Spleen (tissue), 11 donors: ENCODE data around the gene COPS9. TPM values are rescaled to one million over a fixed set of nuclear protein-coding genes. Genes with fewer than 3 reads are reported as not detected.

Source experiments
- DNase-seq: peaks from one replicate; pipeline ENCODE4 v3.0.0-alpha.2; 2020
- H3K27ac ChIP-seq, 8 donors: fragments of 200-600 bp; sonication (generic) in 7 of 8; 1 replicate in 4 of 8; 2 replicates in 4 of 8; pipeline versions ENCODE4 v1.5.0 to v1.8.0; 2016 to 2021; ENCODE audit warnings: inconsistent platforms in 4 of 8, mild to moderate bottlenecking in 4 of 8, moderate library complexity in 1 of 8
- H3K27me3 ChIP-seq, 7 donors: fragments of 200-600 bp; sonication (generic) in 6 of 7; replicated peaks in 1 of 7; 1 replicate in 4 of 7; 2 replicates in 3 of 7; pipeline versions ENCODE4 v1.5.0 to v1.8.0; 2016 to 2021; ENCODE audit warnings: inconsistent platforms in 3 of 7, mild to moderate bottlenecking in 1 of 7
- H3K36me3 ChIP-seq, 6 donors: fragments of 200-600 bp; sonication (generic) in 5 of 6; 1 replicate in 4 of 6; 2 replicates in 2 of 6; pipeline versions ENCODE4 v1.5.0 to v1.8.0; 2016 to 2021; ENCODE audit warnings: inconsistent platforms in 2 of 6
- H3K4me1 ChIP-seq, 6 donors: fragments of 200-600 bp; sonication (generic) in 5 of 6; 1 replicate in 3 of 6; 2 replicates in 3 of 6; pipeline versions ENCODE4 v1.5.0 to v1.8.0; 2016 to 2021; ENCODE audit warnings: inconsistent platforms in 3 of 6
- H3K4me3 ChIP-seq, 8 donors: fragments of 200-600 bp; sonication (generic) in 7 of 8; 1 replicate in 4 of 8; 2 replicates in 4 of 8; pipeline versions ENCODE4 v1.5.0 to v1.8.0; 2016 to 2021; ENCODE audit warnings: inconsistent platforms in 4 of 8, mild to moderate bottlenecking in 4 of 8, moderate library complexity in 2 of 8
- H3K9me3 ChIP-seq, 8 donors: fragments of 200-600 bp; sonication (generic) in 7 of 8; 1 replicate in 4 of 8; 2 replicates in 4 of 8; pipeline versions ENCODE4 v1.5.0 to v1.8.0; 2016 to 2021; ENCODE audit warnings: inconsistent platforms in 4 of 8
- CTCF ChIP-seq, 11 experiments: fragments of 200-600 bp in 7 of 11; fragments of 450-650 bp in 4 of 11; sonication (generic) in 4 of 11; IDR thresholded peaks in 8 of 11; conservative IDR thresholded peaks in 3 of 11; 1 replicate in 7 of 11; 2 replicates in 4 of 11; pipeline versions ENCODE4 v1.4.0 to v1.8.0; 2016 to 2021; ENCODE audit warnings: antibody characterized with exemption in 11 of 11, inconsistent platforms in 4 of 11, mild to moderate bottlenecking in 1 of 11
- POLR2A ChIP-seq, 3 donors: fragments of 450-650 bp; IDR thresholded peaks; one replicate each; pipeline ENCODE4 v1.5.1; 2017; ENCODE audit warnings: antibody characterized with exemption in 3 of 3, mild to moderate bottlenecking in 1 of 3
- POLR2AphosphoS5 ChIP-seq, 3 donors: sonication (generic); formaldehyde crosslinking; IDR thresholded peaks; one replicate each; pipeline ENCODE4 v1.5.1; 2017; ENCODE audit warnings: antibody characterized with exemption in 3 of 3
- WGBS, 5 donors: extraction: QIAGEN DNeasy Blood & Tissue Kit in 3 of 5; methylation state at CpG; one replicate each; pipeline versions ENCODE4 v1.1.5 to v1.1.7; 2013 to 2018; 5-methylcytosine and 5-hydroxymethylcytosine counted together
- intact Hi-C: fragments of 100-400 bp; cut with DNase I; formaldehyde crosslinking; loops from one replicate; pipeline ENCODE4 v1.15.0; 2023; ENCODE audit warnings: low total_unique reads
- polyA plus RNA-seq, 3 donors: library from polyadenylated mRNA; stranded (reverse); fragments of 200-250 nt; gene quantifications; one replicate each; pipeline ENCODE4 v1.2.1, GENCODE V29; 2013
- total RNA-seq, 7 donors: library from RNA; depleted of rRNA in 3 of 7; stranded (reverse); fragments of >200 nt in 3 of 7; fragmentation: NEBNext Ultra II Directional in 4 of 7; extraction: Animal tissue kit (Norgen Biotek cat#: 25700) in 4 of 7; gene quantifications; one replicate each; pipeline versions ENCODE4 v1.1.0 to v1.2.1, GENCODE V29; 2016 to 2021
- donor health status: healthy with polysubstance abuse.
- donor health status: DM: no; HTN: no; CAD: no; lungs with moderate emphysema.
- donor health status: DM: no; HTN: no; CAD: no.
- donor health status: Bipolar disorder and iron deficiency.
- donor health status: healthy.
- donor health status: DM: no; HTN: no; CAD: no.
- donor health status: DM: yes; HTN: yes; CAD: no.

The COPS9 gene
- total and polyA plus RNA-seq, 10 donors: 74.7 to 441 (median 95.0) TPM

GRCh38 chr2:240138254-240138984 is 2.3 kb upstream of the COPS9 start:
- Histone ChIP-seq H3K36me3 (peaks cover 0 to 9% (median 4%) of the 10 kb centered on the region in 6 donors), H3K27ac (no peak overlapping the region), H3K4me3 (peak overlapping the region in 1 of 8 donors; percentile 98), H3K9me3 (no peaks in the 10 kb centered on the region), H3K4me1 (peaks cover 16 to 36% (median 27%) of the 10 kb centered on the region in 6 donors), H3K27me3 (peaks cover 0 to 24% (median 0%) of the 10 kb centered on the region in 7 donors)
- WGBS, 5 donors: 64 to 83% (median 77%) methylated on average over 4 to 9 of the region's 9 CpGs
- TF ChIP-seq POLR2AphosphoS5 (IDR thresholded peaks at IDR 0.05) (no peak), POLR2A (IDR thresholded peaks at IDR 0.05) (no peak)
- intact Hi-C loops: no loop called here
- DNase-seq: peak; percentile 59

GRCh38 chr2:240137596-240138253 is 1.6 kb upstream of the COPS9 start:
- peaks cover 0 to 17% (median 0%) of the 10 kb centered on the region in 7 donors for H3K27me3 ChIP-seq
- H3K4me3 ChIP-seq: peak overlapping the region in 1 of 8 donors; percentile 98
- 89 to 93% (median 90%) methylated on average over 19 of the region's 19 CpGs for WGBS, 5 donors
- peak; percentile 77 for DNase-seq
- H3K36me3 ChIP-seq: peaks cover 0 to 15% (median 10%) of the 10 kb centered on the region in 6 donors
- no peak overlapping the region for H3K27ac ChIP-seq
- no peaks in the 10 kb centered on the region for H3K9me3 ChIP-seq
- intact Hi-C loops: no loop called here
- peaks cover 16 to 35% (median 26%) of the 10 kb centered on the region in 6 donors for H3K4me1 ChIP-seq
- TF ChIP-seq CTCF (IDR thresholded peaks at IDR 0.05 in 8 of 11, conservative IDR thresholded peaks at IDR 0.05 in 3 of 11): no peak
- TF ChIP-seq POLR2AphosphoS5 (IDR thresholded peaks at IDR 0.05): no peak
- no peak for TF ChIP-seq POLR2A (IDR thresholded peaks at IDR 0.05)

- 27 to 34% (median 30%) methylated on average over 36 of the region's 36 CpGs for WGBS, 5 donors
- intact Hi-C loops: no loop called here
- H3K27me3 ChIP-seq: peaks cover 0 to 12% (median 0%) of the 10 kb centered on the region in 7 donors
- peaks cover 0 to 25% (median 19%) of the 10 kb centered on the region in 6 donors for H3K36me3 ChIP-seq
- H3K9me3 ChIP-seq: no peaks in the 10 kb centered on the region
- H3K4me1 ChIP-seq: peaks cover 16 to 35% (median 26%) of the 10 kb centered on the region in 6 donors
- peak overlapping the region; percentile 96 to 99 (median 98) for H3K4me3 ChIP-seq
- H3K27ac ChIP-seq: peak overlapping the region in 7 of 8 donors; percentile 58 to 87 (median 74)
- no peak for TF ChIP-seq POLR2A (IDR thresholded peaks at IDR 0.05)
- no peak for TF ChIP-seq POLR2AphosphoS5 (IDR thresholded peaks at IDR 0.05)
- no peak for TF ChIP-seq CTCF (IDR thresholded peaks at IDR 0.05 in 8 of 11, conservative IDR thresholded peaks at IDR 0.05 in 3 of 11)
- no peak for DNase-seq
Measured at GRCh38 chr2:240136671-240137292, 677 bp upstream of the COPS9 start.

GRCh38 chr2:240135706-240136012 is 446 bp downstream of the COPS9 start:
- Histone ChIP-seq H3K27ac (peak overlapping the region; percentile 51 to 87 (median 74)), H3K9me3 (no peaks in the 10 kb centered on the region), H3K27me3 (peaks cover 0 to 2% (median 0%) of the 10 kb centered on the region in 7 donors), H3K4me3 (peak overlapping the region; percentile 96 to 99 (median 98)), H3K36me3 (peaks cover 0 to 36% (median 30%) of the 10 kb centered on the region in 6 donors), H3K4me1 (peaks cover 16 to 35% (median 26%) of the 10 kb centered on the region in 6 donors)
- TF ChIP-seq POLR2AphosphoS5 (IDR thresholded peaks at IDR 0.05) (no peak), CTCF (IDR thresholded peaks at IDR 0.05 in 8 of 11, conservative IDR thresholded peaks at IDR 0.05 in 3 of 11) (no peak), POLR2A (IDR thresholded peaks at IDR 0.05) (no peak)
- DNase-seq: no peak
- intact Hi-C loops: no loop called here
- 1 to 3% (median 2%) methylated on average over 12 to 17 of the region's 17 CpGs for WGBS, 5 donors
